ENCODE results near the gene GPR37. TPM values are rescaled to one million over a fixed set of nuclear protein-coding genes. Genes with fewer than 3 reads are reported as not detected.

GPR37 gene
- total RNA-seq, 1 experiment from 2014 or later = 1.3 TPM

GRCh38 chr7:124810605-124811004, 45.0 kb upstream of the GPR37 start:
- no peak for TF ChIP-seq POLR2AphosphoS5 (IDR thresholded peaks at IDR 0.05; ENCODE audit: low read depth, low read length)
- no peak for TF ChIP-seq REST (IDR thresholded peaks at IDR 0.05; ENCODE audit: insufficient read depth in 1 of 2, low read depth in 2 of 2, low read length in 1 of 2)
- TF ChIP-seq TCF7L2 (IDR thresholded peaks at IDR 0.05; ENCODE audit: low read depth, low read length) = no peak
- TF ChIP-seq CTCF (IDR thresholded peaks at IDR 0.05) = no peak
- no peak for TF ChIP-seq SIN3A (IDR thresholded peaks at IDR 0.05; ENCODE audit: borderline replicate concordance, insufficient read depth, low read depth, low read length)
- no peak overlapping the region for H3K27ac ChIP-seq (ENCODE audit: low read length)
- no peak for ATAC-seq
- POLR2A ChIA-PET = no interaction called here
- intact Hi-C loops (cut with micrococcal nuclease; ENCODE audit: unreplicated experiment) (no loop called here), in situ Hi-C loops (cut with HindIII; ENCODE audit: low pct_unique_long_range_greater_than_20kb, low sequenced_read_pairs) (no loop called here)
- no peaks in the 10 kb centered on the region for H3K9me3 ChIP-seq (ENCODE audit: control insufficient read depth, insufficient read depth, low read depth, low read length)
- no peak overlapping the region for H3K4me3 ChIP-seq (ENCODE audit: low read depth in 2 of 2, low read length in 2 of 2)
- BruUV-seq (replicated peaks) = no TSS peak
- no peaks in the 10 kb centered on the region for H3K36me3 ChIP-seq (ENCODE audit: control insufficient read depth, insufficient read depth, low read length)
- no peak for DNase-seq (ENCODE audit: low read depth, low spot score)
- CTCF ChIA-PET = no interaction called here
- H3K27me3 ChIP-seq (ENCODE audit: control insufficient read depth, insufficient read depth, low read length) = no peaks in the 10 kb centered on the region
- no peaks in the 10 kb centered on the region for H3K4me1 ChIP-seq (ENCODE audit: control insufficient read depth, insufficient read depth, low read length)

GRCh38 chr7:124808206-124808605, 42.6 kb upstream of the GPR37 start:
- no TSS peak for BruUV-seq (replicated peaks)
- H3K4me3 ChIP-seq (ENCODE audit: low read depth in 2 of 2, low read length in 2 of 2) = no peak overlapping the region
- intact Hi-C loops (cut with micrococcal nuclease; ENCODE audit: unreplicated experiment) = no loop called here
- POLR2A ChIA-PET = no interaction called here
- no peaks in the 10 kb centered on the region for H3K4me1 ChIP-seq (ENCODE audit: control insufficient read depth, insufficient read depth, low read length)
- no peak overlapping the region for H3K27ac ChIP-seq (ENCODE audit: low read length)
- no peak for TF ChIP-seq SIN3A (IDR thresholded peaks at IDR 0.05; ENCODE audit: borderline replicate concordance, insufficient read depth, low read depth, low read length)
- H3K36me3 ChIP-seq (ENCODE audit: control insufficient read depth, insufficient read depth, low read length) = no peaks in the 10 kb centered on the region
- H3K27me3 ChIP-seq (ENCODE audit: control insufficient read depth, insufficient read depth, low read length) = no peaks in the 10 kb centered on the region
- CTCF ChIA-PET = no interaction called here
- no peak for DNase-seq (ENCODE audit: low read depth, low spot score)
- H3K9me3 ChIP-seq (ENCODE audit: control insufficient read depth, insufficient read depth, low read depth, low read length) = no peaks in the 10 kb centered on the region
- in situ Hi-C loops (cut with HindIII; ENCODE audit: low pct_unique_long_range_greater_than_20kb, low sequenced_read_pairs) = no loop called here
- no peak for ATAC-seq

GRCh38 chr7:124801330-124801895, 35.8 kb upstream of the GPR37 start:
- TF ChIP-seq CTCF (IDR thresholded peaks at IDR 0.05) (no peak), REST (IDR thresholded peaks at IDR 0.05; ENCODE audit: insufficient read depth in 1 of 2, low read depth in 2 of 2, low read length in 1 of 2) (no peak), POLR2AphosphoS5 (IDR thresholded peaks at IDR 0.05; ENCODE audit: low read depth, low read length) (no peak), SIN3A (IDR thresholded peaks at IDR 0.05; ENCODE audit: borderline replicate concordance, insufficient read depth, low read depth, low read length) (no peak), TCF7L2 (IDR thresholded peaks at IDR 0.05; ENCODE audit: low read depth, low read length) (no peak)
- Histone ChIP-seq H3K4me1 (ENCODE audit: control insufficient read depth, insufficient read depth, low read length) (no peaks in the 10 kb centered on the region), H3K4me3 (ENCODE audit: low read depth in 2 of 2, low read length in 2 of 2) (no peak overlapping the region), H3K27ac (ENCODE audit: low read length) (no peak overlapping the region), H3K36me3 (ENCODE audit: control insufficient read depth, insufficient read depth, low read length) (no peaks in the 10 kb centered on the region), H3K27me3 (ENCODE audit: control insufficient read depth, insufficient read depth, low read length) (no peaks in the 10 kb centered on the region), H3K9me3 (ENCODE audit: control insufficient read depth, insufficient read depth, low read depth, low read length) (no peaks in the 10 kb centered on the region)
- ATAC-seq = no peak
- CTCF ChIA-PET = no interaction called here
- intact Hi-C loops (cut with micrococcal nuclease; ENCODE audit: unreplicated experiment) = no loop called here
- in situ Hi-C loops (cut with HindIII; ENCODE audit: low pct_unique_long_range_greater_than_20kb, low sequenced_read_pairs) = no loop called here
- no peak for DNase-seq (ENCODE audit: low read depth, low spot score)
- no TSS peak for BruUV-seq (replicated peaks)
- POLR2A ChIA-PET = no interaction called here

Measured in Panc1 (cell line).